ENCODE results near the gene NID1. TPM values are rescaled to one million over a fixed set of nuclear protein-coding genes. Genes with fewer than 3 reads are reported as not detected.
"Not testable (repeated sequence)": the region's sequence is repeated elsewhere in the genome, so short reads cannot be mapped to it uniquely, and the experiment has no call there.

The NID1 gene
- total RNA-seq, 1 experiment from 2014 or later = 8.6 TPM

- Mint-ChIP-seq H3K27ac (ENCODE audit: unreplicated experiment) (no peak overlapping the region), H3K36me3 (ENCODE audit: insufficient read depth, unreplicated experiment) (no peaks in the 10 kb centered on the region), H3K4me1 (ENCODE audit: low read depth, unreplicated experiment) (no peaks in the 10 kb centered on the region), H3K9me3 (ENCODE audit: low read depth, unreplicated experiment) (no peaks in the 10 kb centered on the region), H3K4me3 (ENCODE audit: low read depth, unreplicated experiment) (no peak overlapping the region), H3K27me3 (ENCODE audit: unreplicated experiment) (peaks cover 13% of the 10 kb centered on the region)
- CTCF ChIA-PET = no interaction called here
- no peak for DNase-seq
- intact Hi-C loops (cut with micrococcal nuclease; ENCODE audit: unreplicated experiment) = no loop called here
- BruUV-seq (replicated peaks) = no TSS peak
- TF ChIP-seq CTCF (IDR thresholded peaks at IDR 0.05; ENCODE audit: unreplicated experiment) = no peak
Observed at GRCh38 chr1:236078993-236079392, 14.1 kb upstream of the NID1 start.

GRCh38 chr1:236078077-236078476 is 13.2 kb upstream of the NID1 start:
- H3K27ac Mint-ChIP-seq (ENCODE audit: unreplicated experiment); DNase-seq; intact Hi-C loops (cut with micrococcal nuclease; ENCODE audit: unreplicated experiment); H3K4me1 Mint-ChIP-seq (ENCODE audit: low read depth, unreplicated experiment); H3K27me3 Mint-ChIP-seq (ENCODE audit: unreplicated experiment); CTCF ChIA-PET; H3K4me3 Mint-ChIP-seq (ENCODE audit: low read depth, unreplicated experiment); H3K36me3 Mint-ChIP-seq (ENCODE audit: insufficient read depth, unreplicated experiment); BruUV-seq (replicated peaks); H3K9me3 Mint-ChIP-seq (ENCODE audit: low read depth, unreplicated experiment): not testable (repeated sequence)

GRCh38 chr1:236075848-236076247 is 11.0 kb upstream of the NID1 start:
- H3K27ac Mint-ChIP-seq (ENCODE audit: unreplicated experiment) = no peak overlapping the region
- H3K4me1 Mint-ChIP-seq (ENCODE audit: low read depth, unreplicated experiment) = no peaks in the 10 kb centered on the region
- intact Hi-C loops (cut with micrococcal nuclease; ENCODE audit: unreplicated experiment) = no loop called here
- TF ChIP-seq CTCF (IDR thresholded peaks at IDR 0.05; ENCODE audit: unreplicated experiment) = no peak
- no peak overlapping the region for H3K4me3 Mint-ChIP-seq (ENCODE audit: low read depth, unreplicated experiment)
- DNase-seq = no peak
- BruUV-seq (replicated peaks) = no TSS peak
- H3K36me3 Mint-ChIP-seq (ENCODE audit: insufficient read depth, unreplicated experiment) = no peaks in the 10 kb centered on the region
- CTCF ChIA-PET = no interaction called here
- H3K27me3 Mint-ChIP-seq (ENCODE audit: unreplicated experiment) = no peaks in the 10 kb centered on the region
- no peaks in the 10 kb centered on the region for H3K9me3 Mint-ChIP-seq (ENCODE audit: low read depth, unreplicated experiment)

- DNase-seq = no peak
- Mint-ChIP-seq H3K4me3 (ENCODE audit: low read depth, unreplicated experiment) (no peak overlapping the region), H3K27ac (ENCODE audit: unreplicated experiment) (no peak overlapping the region), H3K36me3 (ENCODE audit: insufficient read depth, unreplicated experiment) (no peaks in the 10 kb centered on the region), H3K27me3 (ENCODE audit: unreplicated experiment) (no peaks in the 10 kb centered on the region), H3K4me1 (ENCODE audit: low read depth, unreplicated experiment) (no peaks in the 10 kb centered on the region), H3K9me3 (ENCODE audit: low read depth, unreplicated experiment) (no peaks in the 10 kb centered on the region)
- CTCF ChIA-PET = no interaction called here
- no TSS peak for BruUV-seq (replicated peaks)
- TF ChIP-seq CTCF (IDR thresholded peaks at IDR 0.05; ENCODE audit: unreplicated experiment) = no peak
- intact Hi-C loops (cut with micrococcal nuclease; ENCODE audit: unreplicated experiment) = no loop called here
Observed at GRCh38 chr1:236073307-236073897, 8.5 kb upstream of the NID1 start.

- Mint-ChIP-seq H3K27me3 (ENCODE audit: unreplicated experiment) (peaks cover 6% of the 10 kb centered on the region), H3K4me1 (ENCODE audit: low read depth, unreplicated experiment) (no peaks in the 10 kb centered on the region), H3K27ac (ENCODE audit: unreplicated experiment) (no peak overlapping the region), H3K9me3 (ENCODE audit: low read depth, unreplicated experiment) (no peaks in the 10 kb centered on the region), H3K36me3 (ENCODE audit: insufficient read depth, unreplicated experiment) (no peaks in the 10 kb centered on the region), H3K4me3 (ENCODE audit: low read depth, unreplicated experiment) (no peak overlapping the region)
- DNase-seq = no peak
- intact Hi-C loops (cut with micrococcal nuclease; ENCODE audit: unreplicated experiment) = no loop called here
- no peak for TF ChIP-seq CTCF (IDR thresholded peaks at IDR 0.05; ENCODE audit: unreplicated experiment)
- BruUV-seq (replicated peaks) = no TSS peak
- CTCF ChIA-PET = no interaction called here
Observed at GRCh38 chr1:236072001-236072400, 7.1 kb upstream of the NID1 start.

All from Calu3 (cell line).